Measurements from ENCODE around the gene TASOR2. TPM values are rescaled to one million over a fixed set of nuclear protein-coding genes. Genes with fewer than 3 reads are reported as not detected.

TASOR2 gene
- total RNA-seq, 2 experiments from 2014 or later: 61.4 to 69.9 TPM

- intact Hi-C loops (cut with micrococcal nuclease): no loop called here
- no peaks in the 10 kb centered on the region for H3K9me3 Mint-ChIP-seq
- H3K4me3 Mint-ChIP-seq: no peak overlapping the region
- TF ChIP-seq, protein P1, sequence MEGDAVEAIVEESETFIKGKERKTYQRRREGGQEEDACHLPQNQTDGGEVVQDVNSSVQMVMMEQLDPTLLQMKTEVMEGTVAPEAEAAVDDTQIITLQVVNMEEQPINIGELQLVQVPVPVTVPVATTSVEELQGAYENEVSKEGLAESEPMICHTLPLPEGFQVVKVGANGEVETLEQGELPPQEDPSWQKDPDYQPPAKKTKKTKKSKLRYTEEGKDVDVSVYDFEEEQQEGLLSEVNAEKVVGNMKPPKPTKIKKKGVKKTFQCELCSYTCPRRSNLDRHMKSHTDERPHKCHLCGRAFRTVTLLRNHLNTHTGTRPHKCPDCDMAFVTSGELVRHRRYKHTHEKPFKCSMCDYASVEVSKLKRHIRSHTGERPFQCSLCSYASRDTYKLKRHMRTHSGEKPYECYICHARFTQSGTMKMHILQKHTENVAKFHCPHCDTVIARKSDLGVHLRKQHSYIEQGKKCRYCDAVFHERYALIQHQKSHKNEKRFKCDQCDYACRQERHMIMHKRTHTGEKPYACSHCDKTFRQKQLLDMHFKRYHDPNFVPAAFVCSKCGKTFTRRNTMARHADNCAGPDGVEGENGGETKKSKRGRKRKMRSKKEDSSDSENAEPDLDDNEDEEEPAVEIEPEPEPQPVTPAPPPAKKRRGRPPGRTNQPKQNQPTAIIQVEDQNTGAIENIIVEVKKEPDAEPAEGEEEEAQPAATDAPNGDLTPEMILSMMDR (IDR thresholded peaks at IDR 0.05): no peak
- POLR2A ChIA-PET: interaction anchor here (0.6 to 1.4 kb wide), 2 partner anchors 10 to 12 kb away, joined by 3 to 6 read pairs; no protein-coding TSS in a partner anchor
- peak; percentile 36 for DNase-seq
- ATAC-seq: peak; percentile 48
- peaks cover 37% of the 10 kb centered on the region for H3K4me1 Mint-ChIP-seq (ENCODE audit: low read depth)
- CTCF ChIA-PET: interaction anchor here (1.1 to 1.2 kb wide), 2 partner anchors 32 to 212 kb away, joined by 3 read pairs; no protein-coding TSS in a partner anchor
- H3K36me3 Mint-ChIP-seq (ENCODE audit: low read depth): no peaks in the 10 kb centered on the region
- peak overlapping the region; percentile 8 for H3K27ac Mint-ChIP-seq
- no peaks in the 10 kb centered on the region for H3K27me3 Mint-ChIP-seq
These were observed 29.5 kb upstream of the TASOR2 start for GRCh38 chr10:5655121-5655520.

DNA sequence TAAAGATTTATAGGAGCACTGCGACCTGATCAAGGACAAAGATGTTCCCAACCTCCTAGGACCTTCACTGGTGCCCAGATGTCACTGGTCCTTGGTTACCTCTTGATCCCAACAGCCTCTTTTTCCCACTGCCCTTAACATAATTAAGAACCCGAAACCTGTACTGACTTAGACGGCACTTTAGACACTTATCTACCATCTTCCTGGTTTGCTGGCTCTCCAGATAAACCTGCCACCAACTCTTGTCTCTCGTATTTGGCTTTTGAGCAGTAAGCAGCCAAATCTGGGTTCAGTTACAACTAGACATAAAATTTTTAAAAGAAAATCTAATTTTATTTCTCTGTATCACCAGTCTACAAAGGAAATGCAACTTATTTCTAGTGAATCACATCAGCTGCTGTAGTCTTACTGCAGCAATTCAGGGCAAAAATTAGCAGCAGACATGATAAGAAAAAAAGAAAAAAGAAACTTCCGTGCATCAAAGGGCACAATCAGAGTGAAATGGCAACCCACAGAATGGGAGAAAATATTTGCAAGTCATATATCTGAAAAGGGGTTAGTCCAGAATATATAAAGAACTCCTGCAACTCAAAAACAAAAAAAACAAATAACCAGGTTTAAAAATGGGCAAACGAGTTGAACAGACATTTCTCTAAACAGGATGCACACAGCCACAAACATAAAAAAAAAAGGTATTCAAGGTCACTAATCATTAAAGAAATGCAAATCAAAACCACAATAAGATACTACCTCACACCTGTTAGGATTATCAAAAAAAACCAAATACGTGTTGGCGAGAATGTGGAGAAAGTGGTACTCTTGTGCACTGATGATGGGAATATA lies 27.7 kb upstream of the TASOR2 start:
- POLR2A ChIA-PET: interaction anchor here (0.6 kb wide), 1 partner anchor 1829 kb away, joined by 3 read pairs; no protein-coding TSS in a partner anchor
- Mint-ChIP-seq H3K9me3 (no peaks in the 10 kb centered on the region), H3K27ac (peak overlapping the region; percentile 1), H3K4me1 (ENCODE audit: low read depth) (peaks cover 41% of the 10 kb centered on the region), H3K36me3 (ENCODE audit: low read depth) (no peaks in the 10 kb centered on the region), H3K27me3 (no peaks in the 10 kb centered on the region), H3K4me3 (no peak overlapping the region)
- CTCF ChIA-PET: interaction anchor here (1.1 to 1.6 kb wide), 2 partner anchors 27 to 34 kb away, joined by 3 read pairs; no protein-coding TSS in a partner anchor
- TF ChIP-seq, protein P1 (IDR thresholded peaks at IDR 0.05): no peak
- DNase-seq (no peak), ATAC-seq (no peak)
- intact Hi-C loops (cut with micrococcal nuclease): no loop called here

GRCh38 chr10:5658871-5659618 lies 25.6 kb upstream of the TASOR2 start:
- ChIA-PET POLR2A (no interaction called here), CTCF (no interaction called here)
- H3K4me1 Mint-ChIP-seq (ENCODE audit: low read depth): peaks cover 41% of the 10 kb centered on the region
- no peaks in the 10 kb centered on the region for H3K27me3 Mint-ChIP-seq
- H3K27ac Mint-ChIP-seq: no peak overlapping the region
- no peak overlapping the region for H3K4me3 Mint-ChIP-seq
- TF ChIP-seq, protein P1 (IDR thresholded peaks at IDR 0.05): no peak
- no peaks in the 10 kb centered on the region for H3K9me3 Mint-ChIP-seq
- H3K36me3 Mint-ChIP-seq (ENCODE audit: low read depth): no peaks in the 10 kb centered on the region
- no peak for ATAC-seq
- intact Hi-C loops (cut with micrococcal nuclease): no loop called here
- no peak for DNase-seq

DNA sequence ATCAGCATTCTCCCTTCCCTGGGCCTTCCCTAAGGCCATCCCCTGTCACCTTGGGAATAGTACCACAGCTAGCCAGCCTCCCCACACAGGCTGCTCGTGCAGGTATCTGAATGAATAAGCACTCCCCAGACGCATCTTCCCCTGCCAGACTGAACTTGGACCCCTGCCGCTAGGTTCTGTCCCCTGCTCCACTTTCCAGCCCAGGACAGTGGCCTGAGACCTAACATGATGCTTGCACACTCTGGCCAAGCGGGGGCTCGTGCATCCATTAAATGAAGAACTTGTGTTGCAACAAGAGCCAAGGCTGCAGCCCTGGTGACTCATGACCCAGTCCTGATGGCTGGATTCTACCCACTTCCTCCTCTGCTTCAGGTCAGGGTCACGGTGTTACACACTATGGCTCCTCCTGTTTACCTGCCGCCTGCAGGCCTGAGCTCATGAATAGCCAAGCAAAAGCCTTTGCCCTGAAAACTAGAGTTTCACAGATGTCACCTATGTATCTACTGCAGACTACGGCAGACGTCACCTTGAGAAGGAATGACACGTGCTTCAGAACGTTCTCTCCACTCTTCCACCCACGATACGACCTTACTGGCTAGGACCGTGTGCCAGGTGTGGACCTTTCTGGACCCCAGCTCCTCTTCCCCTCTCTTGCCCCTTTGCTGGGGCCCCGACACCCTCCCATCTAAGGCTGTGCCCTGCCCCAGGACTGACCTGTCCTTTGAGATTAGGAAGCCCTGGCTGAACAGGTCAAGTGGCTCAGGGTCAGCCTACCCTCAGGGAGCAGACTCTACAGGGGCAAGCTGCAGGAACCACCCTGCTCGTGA lies 24.7 kb upstream of the TASOR2 start:
- Mint-ChIP-seq H3K27me3 (no peaks in the 10 kb centered on the region), H3K27ac (no peak overlapping the region), H3K4me3 (no peak overlapping the region), H3K9me3 (no peaks in the 10 kb centered on the region), H3K36me3 (ENCODE audit: low read depth) (no peaks in the 10 kb centered on the region), H3K4me1 (ENCODE audit: low read depth) (peaks cover 37% of the 10 kb centered on the region)
- TF ChIP-seq, protein P1 (IDR thresholded peaks at IDR 0.05): no peak
- intact Hi-C loops (cut with micrococcal nuclease): no loop called here
- CTCF ChIA-PET: interaction anchor here (1.0 kb wide), 1 partner anchor 37 kb away, joined by 3 read pairs; no protein-coding TSS in a partner anchor
- DNase-seq: peak; percentile 40
- POLR2A ChIA-PET: no interaction called here
- peak; percentile 78 for ATAC-seq
